AG04450 (cell line): Measurements from ENCODE around the gene SLC2A11. TPM values are rescaled to one million over a fixed set of nuclear protein-coding genes. Genes with fewer than 3 reads are reported as not detected.

Experiments used
- CTCF ChIA-PET: fragments of 300-600, 350-600 bp; formaldehyde crosslinking; extraction: SDS; loops from one replicate; lab custom pipeline; 2022; ENCODE audit warnings: antibody characterized with exemption, inconsistent platforms; lab: Charles Lee
- POLR2A ChIA-PET: fragments of 350-600 bp; formaldehyde crosslinking; extraction: SDS; loops from one replicate; lab custom pipeline; 2021; ENCODE audit warnings: antibody characterized with exemption, inconsistent platforms; lab: Yijun Ruan, JAX
- DNase-seq: peaks from one replicate; pipeline ENCODE4 v3.0.0-alpha.2; 2011; ENCODE audit warnings: low read depth, low spot score
- H3K27ac ChIP-seq: one replicate; pipeline ENCODE4 v1.5.1; 2012; ENCODE audit warnings: low read depth, low read length, control low read depth
- H3K27me3 ChIP-seq: one replicate; pipeline ENCODE4 v1.6.0; 2012; ENCODE audit warnings: low read length; ENCODE audit not compliant: control insufficient read depth, insufficient read depth
- H3K4me3 ChIP-seq: 2 replicates; pipeline ENCODE4 v1.5.1; 2011; ENCODE audit warnings: mild to moderate bottlenecking, low read depth, low read length, control low read depth
- H3K9me3 ChIP-seq: 2 replicates; pipeline ENCODE4 v1.5.1; 2012; ENCODE audit warnings: low read length; ENCODE audit not compliant: control insufficient read depth, insufficient read depth
- polyA plus RNA-seq: library from polyadenylated mRNA; depleted of rRNA; stranded (reverse); fragments of >200 nt; gene quantifications from 2 replicates; pipeline ENCODE4 v1.2.3, GENCODE V29; 2011
- TF ChIP-seq, protein P1 (sequence below): IDR thresholded peaks from 2 replicates; pipeline ENCODE4 v1.5.1; 2011; ENCODE audit warnings: low read depth, low read length, control low read depth, inconsistent platforms

The SLC2A11 gene
- polyA plus RNA-seq, 1 experiment, result 7.5 TPM

DNA sequence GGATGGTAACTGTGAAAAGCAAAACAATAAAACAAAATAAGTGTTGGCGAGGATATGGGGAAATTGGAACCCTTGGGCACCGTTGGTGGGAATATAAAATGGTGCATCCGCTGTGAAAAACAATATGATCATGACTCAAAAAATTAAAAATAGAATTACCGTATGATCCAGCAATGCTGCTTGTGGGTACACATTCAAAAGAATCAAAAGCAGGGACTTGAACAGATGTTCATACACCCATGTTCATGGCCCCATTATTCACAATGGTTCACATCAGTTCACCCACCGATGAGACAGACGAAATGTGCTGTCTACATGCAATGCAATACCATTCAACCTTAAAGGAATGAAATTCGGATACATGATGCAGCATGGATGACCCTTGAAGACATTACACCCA is 17.6 kb upstream of the SLC2A11 start:
- Histone ChIP-seq H3K9me3 (peaks cover 13% of the 10 kb centered on the region; the same call in 1 of the 2 replicates), H3K27ac (no peak overlapping the region), H3K27me3 (peaks cover 18% of the 10 kb centered on the region), H3K4me3 (no peak overlapping the region)
- TF ChIP-seq, protein P1, sequence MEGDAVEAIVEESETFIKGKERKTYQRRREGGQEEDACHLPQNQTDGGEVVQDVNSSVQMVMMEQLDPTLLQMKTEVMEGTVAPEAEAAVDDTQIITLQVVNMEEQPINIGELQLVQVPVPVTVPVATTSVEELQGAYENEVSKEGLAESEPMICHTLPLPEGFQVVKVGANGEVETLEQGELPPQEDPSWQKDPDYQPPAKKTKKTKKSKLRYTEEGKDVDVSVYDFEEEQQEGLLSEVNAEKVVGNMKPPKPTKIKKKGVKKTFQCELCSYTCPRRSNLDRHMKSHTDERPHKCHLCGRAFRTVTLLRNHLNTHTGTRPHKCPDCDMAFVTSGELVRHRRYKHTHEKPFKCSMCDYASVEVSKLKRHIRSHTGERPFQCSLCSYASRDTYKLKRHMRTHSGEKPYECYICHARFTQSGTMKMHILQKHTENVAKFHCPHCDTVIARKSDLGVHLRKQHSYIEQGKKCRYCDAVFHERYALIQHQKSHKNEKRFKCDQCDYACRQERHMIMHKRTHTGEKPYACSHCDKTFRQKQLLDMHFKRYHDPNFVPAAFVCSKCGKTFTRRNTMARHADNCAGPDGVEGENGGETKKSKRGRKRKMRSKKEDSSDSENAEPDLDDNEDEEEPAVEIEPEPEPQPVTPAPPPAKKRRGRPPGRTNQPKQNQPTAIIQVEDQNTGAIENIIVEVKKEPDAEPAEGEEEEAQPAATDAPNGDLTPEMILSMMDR, result no peak
- no peak for DNase-seq
- POLR2A ChIA-PET, result no interaction called here
- CTCF ChIA-PET, result interaction anchor here (0.8 to 0.9 kb wide), 2 partner anchors 10 to 54 kb away, joined by 3 to 6 read pairs; partner anchors contain the start of gene MIF

DNA sequence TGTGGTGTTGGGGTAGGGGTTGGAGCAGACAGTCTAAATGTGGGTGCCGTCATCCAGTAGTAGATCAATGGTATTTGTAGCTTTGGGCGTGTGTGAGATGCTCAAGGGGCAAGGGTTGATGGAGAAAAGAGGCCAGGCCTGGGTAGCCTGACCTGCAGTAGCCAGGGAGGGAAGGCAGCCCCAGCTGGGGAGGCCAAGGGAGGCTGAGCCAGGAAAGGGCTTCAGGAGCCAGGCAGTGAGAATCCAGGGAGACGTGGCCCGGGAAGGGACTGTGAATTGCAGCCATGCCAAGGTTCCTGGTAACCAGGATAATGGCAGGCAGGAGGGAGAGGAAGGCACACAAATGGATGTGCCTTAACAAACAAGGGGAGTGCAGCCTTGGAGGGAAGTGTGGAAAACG is 16.4 kb upstream of the SLC2A11 start:
- CTCF ChIA-PET, result no interaction called here
- no peak overlapping the region for H3K27ac ChIP-seq
- POLR2A ChIA-PET, result no interaction called here
- TF ChIP-seq, protein P1, result no peak
- peaks cover 13% of the 10 kb centered on the region; the same call in 1 of the 2 replicates for H3K9me3 ChIP-seq
- DNase-seq, result no peak
- H3K4me3 ChIP-seq, result no peak overlapping the region
- H3K27me3 ChIP-seq, result peaks cover 18% of the 10 kb centered on the region

DNA sequence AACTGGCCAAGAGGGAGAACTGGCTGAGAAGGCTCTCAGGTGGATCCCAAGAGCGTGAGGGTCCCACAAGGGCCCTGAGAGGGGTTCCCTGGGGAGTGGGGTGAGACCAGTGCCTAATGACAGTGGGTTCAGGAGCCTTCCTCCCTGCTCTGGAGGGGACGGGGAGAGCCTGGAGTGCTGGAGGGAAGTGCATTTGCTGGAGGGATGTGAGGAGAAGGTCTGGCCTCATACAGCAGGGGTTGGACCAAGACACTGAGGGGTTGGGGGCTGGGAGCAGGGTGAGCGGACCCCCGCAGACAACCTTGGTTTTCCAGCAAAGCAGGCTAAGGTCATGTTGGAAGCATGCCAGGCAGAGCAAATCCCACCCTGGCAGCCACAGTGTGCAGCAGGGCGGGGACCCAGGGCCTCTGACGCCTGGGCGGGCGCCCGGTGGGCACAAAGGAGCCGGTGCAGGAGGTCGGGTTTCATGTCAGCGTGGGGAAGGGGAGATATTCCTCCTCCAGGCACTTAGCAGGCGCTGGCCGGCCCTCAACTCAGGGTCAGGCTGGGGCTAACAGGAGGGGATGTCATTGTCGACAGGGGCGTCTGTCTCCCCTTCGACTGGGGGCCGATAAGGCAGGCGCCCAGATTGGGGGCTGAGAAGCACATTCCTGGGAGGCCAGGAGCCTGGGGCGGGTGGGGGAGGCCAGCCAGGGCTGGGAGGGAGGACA is 15.8 kb upstream of the SLC2A11 start:
- POLR2A ChIA-PET, result no interaction called here
- Histone ChIP-seq H3K4me3 (no peak overlapping the region), H3K27ac (no peak overlapping the region), H3K9me3 (peaks cover 13% of the 10 kb centered on the region; the same call in 1 of the 2 replicates), H3K27me3 (peaks cover 18% of the 10 kb centered on the region)
- CTCF ChIA-PET, result no interaction called here
- TF ChIP-seq, protein P1, result no peak
- DNase-seq, result no peak

DNA sequence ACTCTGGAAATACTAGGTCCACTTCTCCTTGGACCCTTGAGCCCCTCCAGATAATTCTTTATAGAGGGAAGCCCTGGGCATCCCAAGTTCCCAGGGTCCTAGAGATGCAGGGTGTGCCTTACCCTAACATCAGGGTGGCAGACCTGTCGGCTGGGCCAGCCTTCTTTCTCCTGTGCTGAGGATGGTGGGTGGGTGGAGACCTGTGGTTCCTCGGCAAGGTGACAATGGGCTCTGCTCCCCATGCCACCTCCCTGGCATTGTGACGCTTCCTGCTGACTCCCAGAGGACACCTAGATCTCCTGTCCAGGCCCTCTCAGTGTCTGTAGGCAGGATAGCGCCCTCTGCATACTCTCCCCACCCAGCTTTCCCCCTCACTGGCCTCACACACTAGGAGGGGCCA is 15.1 kb upstream of the SLC2A11 start:
- Histone ChIP-seq H3K27ac (no peak overlapping the region), H3K9me3 (peaks cover 13% of the 10 kb centered on the region; the same call in 1 of the 2 replicates), H3K27me3 (peaks cover 18% of the 10 kb centered on the region), H3K4me3 (no peak overlapping the region)
- ChIA-PET CTCF (no interaction called here), POLR2A (no interaction called here)
- TF ChIP-seq, protein P1, result no peak
- DNase-seq, result no peak

DNA sequence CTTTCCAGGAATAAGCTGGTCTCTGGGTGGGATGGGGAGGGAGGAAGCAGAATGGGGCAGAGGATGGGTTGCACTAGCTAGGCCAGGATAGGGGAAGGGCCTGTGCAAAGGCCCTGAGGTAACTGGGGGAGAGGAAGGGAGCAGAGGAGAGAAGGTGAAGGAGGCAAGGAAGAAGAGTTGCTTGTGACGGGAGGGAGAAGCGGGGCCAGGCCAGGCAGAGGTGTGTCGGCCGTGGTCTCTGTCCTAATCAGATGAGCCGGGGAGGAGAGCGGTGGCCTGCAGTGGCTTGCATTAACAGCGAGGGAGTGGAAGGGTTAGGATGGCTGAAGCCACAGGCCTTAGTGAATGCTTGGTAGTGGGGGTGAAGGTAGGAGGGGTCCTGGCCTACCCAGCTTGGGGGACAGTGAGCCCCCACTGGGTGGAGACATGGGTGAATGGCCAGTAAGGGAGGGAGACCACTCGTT is 12.9 kb upstream of the SLC2A11 start:
- no peak overlapping the region for H3K27ac ChIP-seq
- ChIA-PET CTCF (interaction anchor here (1.2 to 3.6 kb wide), 4 partner anchors 12 to 217 kb away, joined by 3 to 12 read pairs (median 5); partner anchors contain the start of genes MIF, MMP11 and SLC2A11), POLR2A (interaction anchor here (0.6 to 1.3 kb wide), 4 partner anchors 13 to 79 kb away, joined by 3 to 5 read pairs (median 4); partner anchors contain the start of gene SLC2A11)
- H3K4me3 ChIP-seq, result no peak overlapping the region
- no peaks in the 10 kb centered on the region; the same call in 1 of the 2 replicates for H3K9me3 ChIP-seq
- no peak for DNase-seq
- TF ChIP-seq, protein P1, result no peak
- peaks cover 18% of the 10 kb centered on the region for H3K27me3 ChIP-seq
